GM19372 (cell line): Measurements from ENCODE around the gene PDE4D.

ENCODE experiments used
- ATAC-seq: cut with Tn5 transposase; IDR thresholded peaks from one replicate; pipeline ENCODE4 v1.9.1; 2021; ENCODE audit warnings: mild to moderate bottlenecking, low read depth, moderate library complexity; ENCODE audit not compliant: unreplicated experiment

PDE4D gene

DNA sequence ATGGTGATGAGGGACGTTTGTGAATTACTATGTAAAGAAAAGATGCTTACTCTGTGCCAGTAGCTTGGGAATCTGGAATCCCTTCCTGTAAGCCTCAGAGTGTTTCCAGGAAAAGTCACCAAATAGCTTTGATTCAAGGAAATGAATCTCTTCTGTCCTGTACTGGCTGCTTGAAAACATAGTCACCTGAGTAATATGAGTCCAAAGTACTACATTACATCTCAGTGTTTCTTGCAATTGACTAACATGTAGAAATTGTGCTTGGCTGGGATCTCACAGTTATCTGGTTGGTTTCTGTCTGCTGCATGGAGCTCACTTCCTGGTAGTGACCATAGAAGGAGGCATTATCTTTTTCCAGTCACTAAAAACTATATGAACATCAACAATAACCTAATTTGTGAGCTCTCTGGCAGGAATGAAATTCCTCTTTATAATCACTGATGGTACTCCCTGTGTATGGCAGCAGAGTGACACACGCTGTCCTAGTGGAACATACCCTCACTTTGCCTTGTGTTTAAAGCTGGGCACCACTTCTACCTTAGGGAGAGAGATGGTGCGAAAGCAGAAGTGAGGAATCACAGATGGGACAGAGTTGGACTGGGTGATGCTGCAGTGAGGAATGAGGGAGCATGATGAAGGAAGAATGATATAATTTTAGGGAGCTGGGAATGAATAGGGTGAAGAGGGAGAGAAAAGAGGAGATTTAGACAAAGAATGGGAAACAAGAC, 742.2 kb downstream of the PDE4D start:
- no peak for ATAC-seq

DNA sequence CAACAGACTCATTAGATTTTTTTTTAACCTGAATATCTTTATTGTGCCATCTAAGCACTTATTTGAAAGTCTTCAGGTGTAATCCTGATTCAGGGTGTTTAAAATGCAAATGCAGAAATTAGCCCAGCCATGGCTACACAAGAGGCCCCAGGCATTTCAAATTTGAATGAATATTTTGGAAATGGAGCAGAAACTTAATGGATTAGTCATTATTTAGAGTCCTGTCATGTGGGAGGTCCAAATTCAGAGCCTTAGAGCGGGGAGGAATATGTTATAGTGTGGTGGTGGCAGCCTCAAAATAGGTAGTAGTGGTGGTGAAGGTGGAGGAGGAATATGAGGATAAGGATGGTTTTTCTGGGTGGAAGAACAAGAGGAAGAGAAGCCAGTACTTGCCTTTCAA, 743.7 kb downstream of the PDE4D start:
- ATAC-seq, result no peak

DNA sequence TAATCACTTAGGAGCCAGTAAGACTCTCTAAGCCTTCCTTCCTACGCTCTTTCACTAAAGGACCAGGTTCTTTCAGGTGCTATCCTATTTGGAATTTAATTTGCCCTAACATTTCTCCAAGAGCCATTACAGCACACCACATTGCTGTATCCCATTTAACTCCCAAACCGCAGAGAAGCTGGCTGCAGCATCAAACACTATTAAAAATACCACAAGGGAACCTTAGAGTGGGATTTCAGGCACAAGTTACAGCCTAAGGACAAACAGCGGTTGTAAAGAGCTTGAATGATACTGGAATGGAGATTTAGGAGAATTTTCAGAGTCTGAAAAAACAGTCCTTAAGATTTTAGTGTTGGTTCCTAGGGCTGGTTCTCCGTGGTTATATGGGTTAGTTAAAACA, 744.3 kb downstream of the PDE4D start:
- ATAC-seq, result no peak

DNA sequence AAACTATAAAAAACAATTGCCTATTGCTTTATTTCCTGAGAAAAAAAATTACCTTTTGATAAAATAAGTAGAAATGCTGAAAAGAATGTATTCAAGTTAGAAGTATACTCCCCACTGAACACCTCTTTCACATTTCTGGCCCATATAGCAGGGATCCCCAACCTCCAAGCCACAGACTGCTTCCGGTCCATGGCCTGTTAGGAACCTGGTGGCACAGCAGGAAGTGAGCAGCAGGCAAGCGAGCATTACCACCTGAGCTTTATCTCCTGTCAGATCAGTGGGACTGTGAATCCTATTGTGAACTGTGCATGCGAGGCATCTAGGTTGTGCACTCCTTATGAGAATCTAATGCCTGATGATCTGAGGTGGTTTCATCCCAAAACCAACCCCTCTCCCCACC, 746.8 kb downstream of the PDE4D start:
- ATAC-seq, result no peak

GRCh38 chr5:59143926-59144333, 749.6 kb downstream of the PDE4D start:
- ATAC-seq, result peak; percentile 88

GRCh38 chr5:59142927-59143326, 750.6 kb downstream of the PDE4D start:
- no peak for ATAC-seq

DNA sequence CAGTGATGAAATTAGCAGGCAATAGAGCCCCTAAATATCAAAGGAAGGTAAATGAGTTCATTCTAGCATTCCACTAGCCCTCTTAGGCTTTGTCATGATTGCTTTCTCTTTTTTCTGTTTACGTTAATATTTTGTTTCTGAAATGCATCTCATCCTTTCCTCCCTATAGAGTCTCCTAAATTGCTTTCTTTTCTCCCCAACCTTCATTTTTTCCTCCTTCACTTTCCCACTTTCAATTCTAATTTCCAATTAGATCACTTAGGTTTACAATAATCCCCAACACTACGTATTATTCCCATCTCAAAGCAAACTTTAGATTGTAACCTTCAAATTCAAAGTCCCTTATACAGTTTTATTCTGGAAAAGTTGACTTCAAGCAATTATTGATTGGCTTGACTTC, 751.4 kb downstream of the PDE4D start:
- no peak for ATAC-seq

GRCh38 chr5:59140133-59140532, 753.4 kb downstream of the PDE4D start:
- no peak for ATAC-seq

DNA sequence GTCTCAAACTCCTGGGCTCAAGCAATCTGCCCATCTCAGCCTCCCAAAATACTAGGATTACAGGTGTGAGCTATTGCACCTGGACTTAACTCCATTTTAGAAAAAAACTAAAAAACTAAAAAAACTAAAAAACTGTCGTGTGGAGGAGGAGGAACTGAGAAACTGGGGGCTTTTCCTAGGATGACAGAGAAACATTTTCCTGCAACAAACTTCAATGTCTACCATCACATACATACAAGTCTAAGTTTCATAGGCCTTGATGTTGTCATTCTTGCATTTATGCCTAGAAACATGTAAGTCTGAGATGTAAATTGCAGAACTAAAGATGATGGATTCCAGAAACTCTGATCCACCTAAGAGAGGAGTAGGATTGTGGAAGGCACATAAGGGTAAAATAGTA, 753.8 kb downstream of the PDE4D start:
- ATAC-seq, result peak; percentile 47

GRCh38 chr5:59138509-59138908, 755.0 kb downstream of the PDE4D start:
- ATAC-seq, result no peak

DNA sequence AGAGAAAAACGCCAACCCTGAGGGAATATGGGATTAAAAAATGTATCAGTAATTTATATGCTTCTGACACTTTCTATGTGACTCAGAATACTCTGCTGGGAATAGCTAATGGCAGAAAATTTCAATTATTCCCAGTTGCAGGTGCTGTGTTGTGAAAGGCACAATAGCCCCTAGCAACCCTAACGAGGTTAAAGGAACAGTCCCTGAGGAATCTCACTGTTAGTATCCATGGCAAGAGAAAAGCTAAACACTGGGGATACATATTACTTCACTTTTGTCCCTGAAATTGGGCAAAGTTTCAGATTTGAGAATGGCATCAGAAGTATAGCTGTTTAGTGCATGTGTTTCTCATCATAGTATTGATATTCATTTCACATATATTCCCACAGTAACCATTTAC, 755.7 kb downstream of the PDE4D start:
- no peak for ATAC-seq

- ATAC-seq, result no peak
Measured at GRCh38 chr5:59136549-59136948, 757.0 kb downstream of the PDE4D start.

GRCh38 chr5:59134471-59135163, 758.9 kb downstream of the PDE4D start:
- no peak for ATAC-seq

DNA sequence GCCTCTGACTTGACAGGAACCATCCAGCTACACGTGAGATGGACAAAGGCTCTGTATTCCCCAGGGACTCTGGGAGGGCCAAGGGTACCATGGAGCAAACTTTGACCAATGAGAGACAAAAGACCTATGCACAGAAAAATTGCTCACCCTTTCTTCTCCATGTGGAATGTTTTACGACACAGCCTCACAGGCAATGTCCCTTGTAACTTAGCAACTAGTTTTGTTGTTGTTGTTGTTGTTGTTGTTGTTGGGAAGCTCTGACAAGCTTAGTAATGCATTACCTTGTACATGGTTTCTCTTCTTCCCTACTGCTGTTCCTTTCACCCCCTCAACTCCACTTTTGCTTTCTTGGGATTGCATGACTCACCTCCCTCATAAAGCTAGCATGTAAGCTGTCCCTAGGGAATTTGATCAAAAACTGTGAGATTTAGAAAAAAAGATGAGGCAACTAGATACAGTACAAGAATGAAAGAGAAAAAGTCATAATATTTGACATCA, 759.7 kb downstream of the PDE4D start:
- ATAC-seq, result no peak

- no peak for ATAC-seq
Measured at GRCh38 chr5:59132131-59132530, 761.4 kb downstream of the PDE4D start.

- ATAC-seq, result no peak
Measured at GRCh38 chr5:59130431-59130830, 763.1 kb downstream of the PDE4D start.

GRCh38 chr5:59128646-59129290, 764.8 kb downstream of the PDE4D start:
- no peak for ATAC-seq

GRCh38 chr5:59126708-59127573, 766.6 kb downstream of the PDE4D start:
- no peak for ATAC-seq

GRCh38 chr5:59126016-59126707, 767.4 kb downstream of the PDE4D start:
- no peak for ATAC-seq
